KG1 (cell line): ENCODE results near the gene HSD3B1.
A peak's percentile ranks its signal among the peaks of the same experiment; 100 is the strongest.
"Not testable (repeated sequence)": the region's sequence is repeated elsewhere in the genome, so short reads cannot be mapped to it uniquely, and the experiment has no call there.

Experiments
- DNase-seq: peaks from one replicate; lab custom pipeline; 2025; lab: John Stamatoyannopoulos, UW

HSD3B1 gene

DNA sequence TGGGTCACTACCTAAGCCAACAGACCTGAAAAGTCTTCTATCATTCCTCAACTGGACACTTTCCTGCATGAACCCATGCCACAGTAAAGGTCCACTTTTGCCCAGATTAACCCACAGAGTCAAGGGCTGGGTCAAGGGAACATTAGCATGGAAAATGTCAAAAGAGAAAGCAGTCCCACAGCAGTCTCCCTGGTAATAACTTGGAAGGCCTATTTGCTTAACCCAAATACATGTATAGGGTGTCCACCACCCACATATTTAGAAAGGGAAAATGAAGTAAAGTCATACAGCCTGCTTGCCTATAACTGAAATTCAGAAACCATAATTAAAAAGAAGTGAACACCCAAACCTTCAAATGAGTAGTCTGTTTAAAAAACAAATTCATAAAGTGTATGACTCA, 16.1 kb upstream of the HSD3B1 start:
- DNase-seq, result no peak

- DNase-seq, result no peak
Measured at GRCh38 chr1:119492763-119493162, 14.2 kb upstream of the HSD3B1 start.

DNA sequence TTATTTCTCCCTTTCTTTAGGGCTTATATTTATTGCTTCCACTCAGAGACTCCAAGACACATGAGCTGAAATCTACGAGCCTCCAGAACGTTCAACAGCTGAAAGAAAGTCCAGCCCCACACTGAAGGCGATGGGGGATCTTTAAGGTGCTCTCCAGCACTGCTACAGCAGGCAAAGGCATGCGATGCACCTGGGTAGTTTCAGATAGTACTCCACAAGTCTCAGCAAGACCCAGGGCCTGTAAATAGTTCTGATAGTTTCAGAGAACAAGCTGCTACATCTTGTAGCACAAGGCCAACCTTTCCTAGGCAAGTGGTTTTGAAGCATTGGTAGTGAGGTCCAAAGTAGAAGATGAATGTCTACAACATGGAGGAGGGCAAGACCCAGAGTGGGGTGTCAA, 2.2 kb upstream of the HSD3B1 start:
- DNase-seq, result no peak

GRCh38 chr1:119510046-119510445, 3.0 kb downstream of the HSD3B1 start:
- DNase-seq, result no peak

- DNase-seq, result no peak
Measured at GRCh38 chr1:119515221-119515620, 8.2 kb downstream of the HSD3B1 start.

- no peak for DNase-seq
Measured at GRCh38 chr1:119516247-119516646, 9.2 kb downstream of the HSD3B1 start.

GRCh38 chr1:119516680-119517079, 9.7 kb downstream of the HSD3B1 start:
- no peak for DNase-seq

DNA sequence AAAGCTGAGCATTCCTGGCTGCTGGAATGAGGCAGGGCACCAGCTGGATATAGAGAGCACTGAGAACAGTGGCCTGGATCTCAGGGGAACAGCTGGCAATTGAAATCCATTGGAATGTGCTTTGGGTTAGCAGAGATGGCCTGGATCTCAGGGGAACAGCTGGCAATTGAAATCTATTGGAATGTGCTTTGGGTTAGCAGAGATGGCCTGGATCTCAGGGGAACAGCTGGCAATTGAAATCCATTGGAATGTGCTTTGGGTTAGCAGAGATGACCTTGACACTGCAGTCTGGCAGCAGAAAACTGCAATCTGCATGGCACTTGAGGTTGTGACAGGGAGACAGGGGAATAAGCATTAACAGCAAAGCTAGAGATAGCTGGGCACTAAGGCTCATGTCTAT, 10.7 kb downstream of the HSD3B1 start:
- not testable (repeated sequence) for DNase-seq

- DNase-seq, result no peak
Measured at GRCh38 chr1:119531606-119532323, 24.8 kb downstream of the HSD3B1 start.

GRCh38 chr1:119532324-119532910, 25.4 kb downstream of the HSD3B1 start:
- DNase-seq, result no peak

- DNase-seq, result no peak
Measured at GRCh38 chr1:119535381-119535780, 28.4 kb downstream of the HSD3B1 start.

DNA sequence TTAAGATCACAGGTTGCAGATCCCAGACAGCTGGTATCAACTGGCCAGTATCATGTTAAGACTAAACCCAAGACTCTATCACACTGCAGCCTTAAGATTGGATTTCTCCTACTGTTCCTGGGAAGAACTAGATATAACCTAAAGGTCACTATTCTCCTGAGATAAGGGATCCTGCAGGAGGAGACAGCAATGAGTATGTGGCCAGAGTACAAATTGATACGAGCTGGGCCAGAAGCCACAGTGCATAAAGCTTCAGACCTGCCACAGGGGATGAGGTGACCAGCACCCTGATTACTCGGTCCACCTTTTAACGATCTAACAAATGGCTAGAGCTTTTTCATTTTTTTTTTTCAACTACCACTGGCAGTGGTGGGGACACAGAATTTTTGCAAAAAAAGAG, 31.0 kb downstream of the HSD3B1 start:
- no peak for DNase-seq

DNA sequence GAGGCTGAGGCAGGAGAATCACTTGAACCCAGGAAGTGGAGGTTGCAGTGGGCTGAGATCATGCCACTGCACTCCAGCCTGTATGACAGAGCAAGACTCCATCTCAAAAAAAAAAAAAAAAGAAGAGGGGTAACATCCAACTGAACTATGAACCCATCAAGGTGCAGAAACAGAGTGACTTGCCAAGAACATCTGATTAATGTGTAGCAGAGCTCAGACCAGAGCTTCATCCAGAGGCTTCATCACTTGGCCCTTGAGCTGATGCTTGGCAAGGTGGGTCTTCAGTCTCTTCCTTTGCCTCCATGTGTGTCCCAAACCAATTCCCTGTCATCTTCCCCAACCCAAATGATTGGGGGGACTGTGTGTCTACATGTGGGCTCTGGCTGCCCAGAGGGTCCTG, 32.6 kb downstream of the HSD3B1 start:
- no peak for DNase-seq

GRCh38 chr1:119541389-119541788, 34.4 kb downstream of the HSD3B1 start:
- DNase-seq, result no peak

- no peak for DNase-seq
Measured at GRCh38 chr1:119542492-119542946, 35.5 kb downstream of the HSD3B1 start.

DNA sequence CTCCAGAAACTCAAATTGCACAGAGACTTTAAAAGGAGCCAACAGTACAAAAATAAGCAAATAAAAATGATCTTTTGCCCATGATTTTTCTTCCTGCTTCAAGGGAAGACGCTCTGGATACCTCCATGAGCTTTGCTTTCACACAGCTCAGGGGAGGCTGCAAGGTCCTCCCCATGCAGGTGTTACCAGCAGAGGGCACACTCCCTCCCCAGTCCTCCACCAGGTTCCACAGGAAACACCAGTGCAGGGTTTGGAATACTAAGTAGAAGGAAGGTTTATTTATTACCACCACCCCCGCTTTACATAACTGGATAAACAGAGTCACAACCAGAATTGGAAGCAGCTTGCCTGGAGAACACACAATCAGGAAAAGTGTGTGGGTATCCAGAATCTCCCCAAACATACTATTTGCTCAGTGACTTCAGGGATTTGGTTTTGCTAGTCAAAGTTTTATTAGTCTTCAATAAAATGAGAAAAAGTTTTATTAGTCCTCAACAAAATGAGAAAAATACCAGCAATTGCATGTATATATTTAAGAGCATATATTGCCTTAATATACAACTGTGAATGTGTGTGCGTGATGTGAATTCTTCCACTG, 37.3 kb downstream of the HSD3B1 start:
- DNase-seq, result no peak

DNA sequence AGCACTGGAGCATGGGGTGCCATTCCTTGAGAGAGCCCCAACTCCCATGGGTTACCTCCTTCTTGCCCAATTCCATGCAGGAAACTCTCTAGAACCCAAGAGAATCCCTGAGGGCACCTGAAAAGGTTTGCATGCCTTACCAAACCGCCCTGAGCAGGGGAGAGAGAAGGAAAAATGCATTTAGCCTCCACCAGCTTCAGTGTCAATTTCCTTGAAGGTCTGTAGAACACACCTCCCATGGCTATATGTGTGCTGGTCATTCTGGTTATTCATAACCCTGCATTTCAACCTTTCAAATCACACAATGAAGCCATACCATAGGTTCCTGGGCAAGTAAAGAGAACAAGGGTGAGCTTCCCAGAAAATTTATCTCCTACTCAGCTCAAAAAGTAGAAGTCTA, 39.6 kb downstream of the HSD3B1 start:
- no peak for DNase-seq

DNA sequence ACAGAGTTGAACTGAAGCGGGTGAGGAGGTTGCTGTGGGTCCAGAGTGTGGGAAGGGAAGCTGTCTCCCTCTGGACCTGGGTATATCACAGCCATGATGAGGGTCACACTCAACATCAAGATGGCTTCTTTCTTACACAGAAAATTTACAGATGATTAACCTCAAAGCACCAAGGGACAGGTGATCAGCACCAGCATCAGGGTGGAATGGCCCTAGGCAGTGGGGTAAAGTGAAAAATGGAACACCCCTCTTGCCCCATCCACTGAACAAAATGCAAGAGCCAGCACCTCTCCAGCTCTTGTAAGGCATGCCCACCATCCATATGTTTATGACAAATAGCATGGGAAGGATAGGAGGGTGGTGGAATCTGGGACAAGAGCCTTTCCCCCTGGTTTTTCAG, 40.3 kb downstream of the HSD3B1 start:
- DNase-seq, result no peak

- no peak for DNase-seq
Measured at GRCh38 chr1:119547805-119548204, 40.8 kb downstream of the HSD3B1 start.

- DNase-seq, result peak; percentile 49
Measured at GRCh38 chr1:119549719-119550132, 42.7 kb downstream of the HSD3B1 start.

DNA sequence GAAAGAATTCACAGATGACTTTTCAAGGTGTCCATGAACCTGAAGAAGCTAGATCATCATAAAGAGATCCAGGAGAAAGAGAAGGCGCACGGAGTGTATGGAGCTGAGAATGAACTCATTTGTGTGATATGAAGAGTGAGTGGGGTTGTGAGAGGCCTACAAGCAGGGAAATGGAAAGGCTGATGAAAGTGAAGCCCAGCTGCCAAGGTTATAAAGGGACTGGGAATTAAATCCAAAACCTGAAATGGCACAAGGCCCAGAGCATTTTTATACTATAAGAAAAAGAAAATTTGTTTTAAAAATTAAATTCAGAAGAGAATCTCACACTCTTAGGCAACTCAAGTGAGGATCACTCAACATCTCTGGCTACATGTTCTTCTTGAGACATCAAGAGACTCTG, 43.4 kb downstream of the HSD3B1 start:
- no peak for DNase-seq

DNA sequence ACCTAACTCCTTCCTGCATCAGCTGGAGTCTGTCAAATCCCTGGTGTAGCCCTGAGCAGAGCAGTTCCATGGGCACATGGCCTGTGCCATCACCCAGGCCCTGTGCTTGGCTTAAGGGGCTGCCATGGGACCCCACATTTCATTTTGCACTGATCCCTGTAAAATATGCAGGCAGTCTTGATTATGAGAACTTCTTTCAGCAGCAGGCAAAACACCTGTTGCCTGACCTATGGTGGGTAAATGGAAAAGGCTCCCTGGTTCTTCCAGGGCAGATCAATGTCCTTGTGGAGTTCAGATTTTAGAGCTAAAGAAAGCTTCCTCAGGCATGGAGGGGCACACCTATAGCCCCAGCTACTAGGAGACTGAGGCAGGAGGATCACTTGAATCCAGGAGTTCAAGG, 44.2 kb downstream of the HSD3B1 start:
- DNase-seq, result no peak

DNA sequence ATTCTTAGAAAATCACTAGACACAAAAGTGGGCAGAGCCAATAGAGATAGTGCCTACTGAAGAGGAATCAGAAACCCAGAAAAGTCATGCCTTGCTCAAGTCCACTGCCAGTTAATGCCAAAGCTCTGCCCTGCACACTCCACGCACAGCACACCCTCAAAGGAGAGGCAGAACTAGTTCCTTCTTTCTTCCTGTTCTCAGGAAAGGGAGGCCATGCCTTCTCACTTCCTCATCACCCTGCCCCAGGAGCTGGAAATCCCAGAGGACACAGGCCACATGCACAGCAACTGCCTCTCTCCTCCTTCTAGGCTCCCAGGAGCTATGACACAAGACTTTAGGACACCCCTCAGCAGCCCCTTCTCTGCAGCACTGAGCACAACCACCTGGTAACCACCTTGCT, 45.6 kb downstream of the HSD3B1 start:
- DNase-seq, result not testable (repeated sequence)
